Stimulated activated CD8-positive, alpha-beta memory T cell treated with anti-CD3 and anti-CD28 coated beads, Interleukin-2, amount 100 ng/mL, for 48 hours (primary cell): Measurements from ENCODE around the gene EBI3.
A peak's percentile ranks its signal among the peaks of the same experiment; 100 is the strongest.
"Not testable (repeated sequence)": the region's sequence is repeated elsewhere in the genome, so short reads cannot be mapped to it uniquely, and the experiment has no call there.

Experiments used
- DNase-seq, 2 donors: peaks; one replicate each; pipeline ENCODE4 v3.0.0-alpha.2; 2020; ENCODE audit warnings: low read depth in 2 of 2

EBI3 gene

GRCh38 chr19:4234862-4235201 is 5.5 kb downstream of the EBI3 start:
- no peak for DNase-seq

GRCh38 chr19:4237510-4237909 is 8.2 kb downstream of the EBI3 start:
- DNase-seq: not testable (repeated sequence)

- no peak for DNase-seq
Observed at GRCh38 chr19:4238831-4239230, 9.5 kb downstream of the EBI3 start.

GRCh38 chr19:4241824-4242430 is 12.6 kb downstream of the EBI3 start:
- no peak for DNase-seq

- DNase-seq: not testable (repeated sequence)
Observed at GRCh38 chr19:4245938-4246337, 16.6 kb downstream of the EBI3 start.

GRCh38 chr19:4246767-4247593 is 17.7 kb downstream of the EBI3 start, which contains the start of gene YJU2:
TSS of gene YJU2 (plus strand) at chr19:4247080. CDS start at chr19:4247147, 67 bp downstream.
- DNase-seq: peak; percentile 95 to 98

- DNase-seq: no peak
Observed at GRCh38 chr19:4256563-4256962, 27.2 kb downstream of the EBI3 start.

- DNase-seq: no peak
Observed at GRCh38 chr19:4257025-4257424, 27.7 kb downstream of the EBI3 start.

GRCh38 chr19:4258181-4258580 is 28.9 kb downstream of the EBI3 start:
- no peak for DNase-seq

GRCh38 chr19:4260613-4261191 is 31.4 kb downstream of the EBI3 start:
- DNase-seq: no peak

GRCh38 chr19:4264812-4265211 is 35.5 kb downstream of the EBI3 start:
- DNase-seq: no peak

GRCh38 chr19:4266253-4267000 is 37.1 kb downstream of the EBI3 start:
- DNase-seq: no peak

GRCh38 chr19:4267101-4267900 is 38.0 kb downstream of the EBI3 start:
- DNase-seq: peak; percentile 26 to 57

- no peak for DNase-seq
Observed at GRCh38 chr19:4267901-4268815, 38.8 kb downstream of the EBI3 start.

GRCh38 chr19:4268816-4269430 is 39.6 kb downstream of the EBI3 start:
- DNase-seq: no peak

- no peak for DNase-seq
Observed at GRCh38 chr19:4272894-4273293, 43.6 kb downstream of the EBI3 start.

- DNase-seq: not testable (repeated sequence)
Observed at GRCh38 chr19:4274321-4274686, 45.0 kb downstream of the EBI3 start.

- no peak for DNase-seq
Observed at GRCh38 chr19:4277191-4277696, 47.9 kb downstream of the EBI3 start.

GRCh38 chr19:4278010-4278409 is 48.7 kb downstream of the EBI3 start:
- no peak for DNase-seq
